Activated CD4-positive, alpha-beta T cell treated with anti-CD3 and anti-CD28 coated beads for 1 hour (primary cell): ENCODE measurements around the gene CD53.
"Not testable (repeated sequence)": the region's sequence is repeated elsewhere in the genome, so short reads cannot be mapped to it uniquely, and the experiment has no call there.

ENCODE experiments used
- DNase-seq: peaks from one replicate; pipeline ENCODE4 v3.0.0-alpha.2; 2020

CD53 gene

GRCh38 chr1:110872745-110873720 is at the start of gene CD53:
TSS of gene CD53 (plus strand) at chr1:110873148. CDS start at chr1:110891409, 18,261 bp downstream.
- DNase-seq: peak; percentile 19

GRCh38 chr1:110824192-110824591 is 48.8 kb upstream of the CD53 start:
- no peak for DNase-seq

GRCh38 chr1:110829955-110830553 is 42.9 kb upstream of the CD53 start:
- no peak for DNase-seq

GRCh38 chr1:110833779-110834178 is 39.2 kb upstream of the CD53 start:
- DNase-seq: not testable (repeated sequence)

GRCh38 chr1:110846861-110847260 is 26.1 kb upstream of the CD53 start:
- DNase-seq: no peak

- DNase-seq: no peak
Observed at GRCh38 chr1:110850145-110850544, 22.8 kb upstream of the CD53 start.

GRCh38 chr1:110850627-110851026 is 22.3 kb upstream of the CD53 start:
- DNase-seq: no peak

- DNase-seq: no peak
Observed at GRCh38 chr1:110853135-110853534, 19.8 kb upstream of the CD53 start.

- no peak for DNase-seq
Observed at GRCh38 chr1:110856410-110856809, 16.5 kb upstream of the CD53 start.

GRCh38 chr1:110857964-110858948 is 14.7 kb upstream of the CD53 start:
- DNase-seq: no peak

- DNase-seq: no peak
Observed at GRCh38 chr1:110859062-110859461, 13.9 kb upstream of the CD53 start.

GRCh38 chr1:110860174-110860573 is 12.8 kb upstream of the CD53 start:
- DNase-seq: no peak

GRCh38 chr1:110860620-110861019 is 12.3 kb upstream of the CD53 start:
- not testable (repeated sequence) for DNase-seq

GRCh38 chr1:110861942-110862341 is 11.0 kb upstream of the CD53 start:
- DNase-seq: not testable (repeated sequence)

GRCh38 chr1:110864287-110864686 is 8.7 kb upstream of the CD53 start:
- no peak for DNase-seq

GRCh38 chr1:110870721-110871388 is 2.1 kb upstream of the CD53 start:
- no peak for DNase-seq

GRCh38 chr1:110872366-110872744 is 593 bp upstream of the CD53 start:
- no peak for DNase-seq

GRCh38 chr1:110873856-110874255 is 908 bp downstream of the CD53 start:
- no peak for DNase-seq

GRCh38 chr1:110874324-110875215 is 1.6 kb downstream of the CD53 start:
- no peak for DNase-seq

- peak; percentile 18 for DNase-seq
Observed at GRCh38 chr1:110875216-110875731, 2.3 kb downstream of the CD53 start.

- DNase-seq: no peak
Observed at GRCh38 chr1:110876748-110877341, 3.9 kb downstream of the CD53 start.
